Dermis blood vessel endothelial cell (primary cell): ENCODE results near the gene UCHL5. TPM values are rescaled to one million over a fixed set of nuclear protein-coding genes. Genes with fewer than 3 reads are reported as not detected.
A peak's percentile ranks its signal among the peaks of the same experiment; 100 is the strongest.

ENCODE experiments used
- DNase-seq: peaks from one replicate; pipeline ENCODE4 v3.0.0; 2010
- total RNA-seq: library from RNA; depleted of rRNA; stranded (reverse); fragments of >200 nt; gene quantifications from 2 replicates; pipeline ENCODE4 v1.2.3, GENCODE V29; 2014

UCHL5 gene, protein sequence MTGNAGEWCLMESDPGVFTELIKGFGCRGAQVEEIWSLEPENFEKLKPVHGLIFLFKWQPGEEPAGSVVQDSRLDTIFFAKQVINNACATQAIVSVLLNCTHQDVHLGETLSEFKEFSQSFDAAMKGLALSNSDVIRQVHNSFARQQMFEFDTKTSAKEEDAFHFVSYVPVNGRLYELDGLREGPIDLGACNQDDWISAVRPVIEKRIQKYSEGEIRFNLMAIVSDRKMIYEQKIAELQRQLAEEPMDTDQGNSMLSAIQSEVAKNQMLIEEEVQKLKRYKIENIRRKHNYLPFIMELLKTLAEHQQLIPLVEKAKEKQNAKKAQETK
- 21.8 and 53.8 TPM in 2 replicates for total RNA-seq

DNA sequence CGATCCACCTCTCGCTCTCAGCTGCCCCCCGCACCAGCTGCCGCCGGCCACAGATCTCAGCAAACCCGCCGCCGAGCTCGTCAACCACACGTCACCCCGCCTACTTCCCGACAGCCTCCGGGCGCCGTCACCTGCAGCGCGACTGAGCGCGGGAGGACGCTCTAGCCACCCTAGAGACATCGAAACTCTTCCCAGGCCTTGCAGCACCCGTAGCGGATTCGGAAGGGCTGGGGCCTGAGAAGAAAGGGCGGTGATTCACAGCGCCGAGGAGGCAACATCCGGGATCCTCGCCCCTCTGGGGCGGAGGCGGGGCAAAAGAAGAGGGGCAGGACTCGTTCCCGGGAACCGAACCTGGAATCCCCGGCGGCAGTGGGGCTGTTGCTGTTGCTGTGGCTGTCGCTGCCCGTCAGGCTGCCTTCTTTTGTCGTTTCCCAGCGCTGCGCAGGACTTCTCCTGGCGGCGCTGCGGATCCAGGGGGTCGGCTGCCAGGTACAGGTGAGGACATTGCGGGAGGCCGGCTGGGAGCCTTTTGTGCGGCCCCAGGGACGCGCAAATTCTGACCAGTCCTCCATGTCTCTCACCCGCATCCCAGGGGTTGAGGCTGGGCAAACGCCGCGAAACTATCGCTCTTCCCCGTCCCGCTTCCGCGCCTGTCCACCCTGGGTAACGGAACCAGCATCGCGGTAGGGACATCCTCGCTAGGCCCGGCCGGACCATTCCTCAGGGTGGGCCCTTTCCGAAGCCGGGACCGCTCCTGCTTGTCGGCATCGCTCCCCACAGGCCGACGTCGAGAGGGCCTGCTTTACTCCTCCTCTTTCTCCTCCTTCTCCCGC, at the start of gene UCHL5, which contains the start of gene RO60:
Gene UCHL5 (minus strand): TSS at position 79 of the 833 bp plus-strand sequence. CDS start 100 bp downstream, outside the sequence.
Gene RO60 (plus strand): TSS at position 331 of the 833 bp plus-strand sequence. CDS start 9,443 bp downstream, outside the sequence.
- DNase-seq = peak; percentile 99

DNA sequence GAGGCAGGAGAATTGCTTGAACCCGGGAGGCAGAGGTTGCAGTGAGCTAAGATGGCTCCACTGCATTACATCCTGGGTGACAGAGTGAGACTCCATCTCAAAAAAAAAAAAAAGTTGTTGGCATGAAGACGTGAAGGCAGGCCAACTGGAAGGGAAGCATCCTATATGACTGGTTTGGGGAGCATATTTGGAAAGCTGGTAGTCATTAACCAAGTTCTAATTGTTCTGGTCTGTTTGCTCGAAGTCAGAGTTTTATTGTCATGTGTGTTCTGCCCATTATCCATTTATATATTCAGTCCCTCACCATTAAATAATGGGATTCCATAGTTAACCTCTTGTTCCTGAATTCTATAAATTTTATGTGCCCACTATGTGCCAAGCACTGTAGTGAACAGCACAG, 49.3 kb upstream of the UCHL5 start:
- DNase-seq = no peak

DNA sequence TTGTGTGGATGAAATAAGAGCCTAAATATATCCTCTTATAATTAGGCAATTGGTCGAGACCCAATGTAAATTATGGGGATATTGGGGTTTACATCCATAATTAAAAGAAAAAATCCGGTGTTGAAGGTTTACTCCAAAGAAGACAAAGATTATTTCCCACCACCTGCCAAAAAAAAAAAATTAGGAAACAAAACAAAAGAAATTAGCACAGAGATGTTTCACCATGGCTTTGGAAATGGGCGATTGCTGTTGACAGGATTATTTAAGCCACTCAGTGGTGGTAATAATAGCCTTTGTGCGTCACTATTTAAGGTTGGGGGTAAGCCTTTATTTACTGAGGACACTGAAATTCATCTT, 46.6 kb upstream of the UCHL5 start:
- DNase-seq = peak; percentile 5

DNA sequence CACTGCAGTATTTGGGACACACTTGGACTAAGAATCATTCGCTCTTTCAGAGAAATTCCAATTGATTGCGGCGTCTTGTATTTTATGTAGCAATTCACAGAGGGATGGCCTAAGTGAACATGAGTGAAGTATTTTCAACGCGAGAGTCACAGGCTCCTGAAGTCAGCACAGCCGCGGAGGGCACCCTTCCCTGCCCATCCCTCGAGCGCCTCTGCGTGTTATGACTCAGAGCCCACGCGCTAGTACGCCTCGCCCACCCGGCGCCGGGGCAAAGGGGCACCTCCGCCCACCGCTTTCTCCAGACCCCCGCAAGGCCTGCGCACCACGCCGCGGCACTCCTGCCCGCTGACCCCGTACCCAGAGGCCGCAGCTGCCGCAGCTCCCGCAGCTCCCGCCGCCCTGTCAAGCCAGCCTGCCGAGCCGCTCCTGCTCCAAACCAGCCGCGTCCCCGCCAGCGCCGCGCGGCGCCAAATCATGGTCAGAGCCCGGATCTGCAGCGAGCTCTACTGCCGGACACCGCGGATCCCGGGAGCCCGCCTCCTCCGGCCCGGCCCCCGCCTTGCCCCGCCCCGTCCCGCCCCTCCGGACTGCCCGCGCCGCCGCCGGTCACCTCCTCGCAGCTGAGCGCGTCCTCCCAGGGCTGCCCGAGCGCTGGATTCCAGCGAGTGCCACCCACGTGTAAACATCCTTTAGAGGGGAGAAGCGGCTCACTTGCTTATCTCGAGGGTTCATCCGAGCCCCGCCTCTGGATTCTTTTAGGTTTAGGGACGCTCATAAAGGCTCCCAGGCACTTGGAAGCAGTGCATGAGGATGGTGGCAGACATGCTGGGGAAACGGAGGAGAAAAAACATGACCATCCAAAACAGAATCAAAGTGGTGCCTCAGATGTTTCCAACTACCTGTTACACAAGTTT, 46.0 kb upstream of the UCHL5 start, which contains the start of gene GLRX2:
Gene GLRX2 (minus strand): TSS at position 508 of the 914 bp plus-strand sequence. CDS start 32 bp downstream, at position 476.
- DNase-seq = peak; percentile 90

DNA sequence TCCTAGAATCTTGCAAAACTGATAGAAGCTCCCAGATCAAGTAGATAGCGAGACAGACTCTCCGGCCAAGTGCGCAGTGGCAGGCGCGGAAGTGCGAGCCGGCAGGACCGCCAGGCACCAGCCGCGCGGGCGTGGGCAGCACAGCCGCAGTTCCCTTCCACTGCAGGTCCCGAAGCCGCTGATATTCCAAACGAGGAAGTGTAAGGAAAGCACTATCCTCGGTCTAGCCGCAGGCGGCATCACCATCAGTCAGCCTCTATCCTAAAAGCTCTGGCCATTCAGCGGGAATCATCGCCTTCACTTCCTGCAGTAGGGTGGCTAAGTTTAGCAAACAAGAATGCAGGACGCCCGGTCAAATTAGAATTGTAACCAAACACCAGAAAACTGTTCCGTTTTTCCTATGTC, 45.3 kb upstream of the UCHL5 start:
- DNase-seq = peak; percentile 63

DNA sequence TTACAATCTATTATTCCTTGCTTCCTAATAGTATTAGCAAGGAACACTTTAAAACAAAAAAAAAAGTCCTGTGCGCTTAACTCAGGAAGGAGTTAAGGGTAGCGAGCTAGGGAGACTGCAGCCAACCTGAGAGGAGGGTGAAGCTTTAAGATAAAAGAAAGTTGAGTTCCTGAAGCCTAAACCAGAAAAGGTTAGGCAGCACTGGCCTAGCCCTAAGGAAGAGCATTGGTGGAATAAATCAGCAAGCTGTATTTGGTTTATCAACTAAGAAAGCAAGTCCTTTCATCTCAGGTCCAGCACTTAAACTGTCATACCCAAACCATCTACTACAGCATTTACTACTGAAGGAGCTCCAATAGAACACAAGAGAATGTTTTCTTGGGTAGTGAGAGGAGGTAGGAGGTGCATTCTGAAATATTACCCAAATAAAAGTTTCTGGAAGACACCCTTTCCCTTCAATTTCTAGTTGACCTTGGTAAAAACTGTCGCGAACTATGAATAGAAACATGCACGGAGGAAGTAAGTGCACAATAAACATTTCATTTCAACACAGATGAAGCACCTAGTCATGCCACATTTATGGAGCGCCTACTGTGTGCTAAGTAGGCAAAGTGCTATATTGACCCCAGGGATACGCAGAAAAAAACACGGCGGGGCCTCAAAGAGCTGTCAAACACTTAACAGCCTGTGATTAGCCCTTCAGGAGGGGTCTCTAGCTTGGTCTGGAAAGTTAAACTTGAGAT, 44.8 kb upstream of the UCHL5 start:
- DNase-seq = peak; percentile 13

DNA sequence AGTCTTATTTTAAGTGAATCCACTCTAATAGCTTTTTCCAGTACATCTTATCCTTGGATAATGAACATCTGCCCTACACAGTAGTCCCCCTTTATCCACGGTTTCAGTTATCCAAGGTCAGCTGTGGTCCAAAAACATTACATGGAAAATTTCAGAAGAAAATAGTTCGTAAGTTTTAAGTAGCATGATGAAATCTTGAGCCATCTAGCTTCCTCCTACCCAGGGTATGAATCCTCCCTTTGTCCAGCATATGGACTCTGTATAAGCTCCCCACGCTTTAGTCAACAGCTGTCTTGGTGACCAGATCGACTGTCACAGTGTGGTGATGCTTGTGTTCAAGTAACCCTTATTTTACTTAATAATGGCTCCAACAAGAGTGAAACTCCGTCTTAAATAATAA, 43.5 kb upstream of the UCHL5 start:
- DNase-seq = no peak

DNA sequence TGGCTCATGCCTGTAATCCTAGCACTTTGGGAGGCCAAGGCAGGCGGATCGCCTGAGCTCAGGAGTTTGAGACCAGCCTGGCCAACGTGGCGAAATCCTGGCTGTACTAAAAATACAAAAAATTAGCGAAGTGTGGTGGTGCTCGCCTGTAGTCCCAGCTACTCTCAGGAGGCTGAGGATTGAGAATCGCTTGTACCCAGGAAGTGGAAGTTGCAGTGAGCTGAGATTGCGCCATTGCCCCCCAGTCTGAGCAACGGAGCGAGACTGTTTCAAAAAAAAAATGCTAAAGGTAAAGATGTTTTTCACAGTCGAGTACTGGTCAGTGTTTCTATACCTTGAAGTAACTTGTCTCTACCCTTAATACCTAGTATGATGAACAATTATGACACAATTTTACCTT, 35.0 kb upstream of the UCHL5 start:
- DNase-seq = no peak

DNA sequence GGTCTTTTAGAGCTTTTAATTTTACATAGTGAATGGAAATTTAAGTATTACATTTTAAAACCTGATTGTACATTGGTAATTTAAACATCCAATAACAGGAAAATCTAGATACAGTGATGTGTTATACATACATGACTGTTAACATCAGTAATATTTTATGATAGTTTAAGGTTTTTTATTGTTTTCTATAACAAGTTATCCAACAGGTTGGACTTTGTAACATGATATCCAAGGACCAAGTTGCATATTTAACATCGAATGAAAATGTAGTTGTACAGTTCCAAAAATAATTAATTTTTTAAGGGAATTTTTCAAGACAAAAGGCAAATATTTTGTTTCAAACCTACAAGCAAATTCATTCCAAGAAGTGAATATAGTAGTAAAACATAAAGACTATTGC, 31.7 kb upstream of the UCHL5 start:
- no peak for DNase-seq

DNA sequence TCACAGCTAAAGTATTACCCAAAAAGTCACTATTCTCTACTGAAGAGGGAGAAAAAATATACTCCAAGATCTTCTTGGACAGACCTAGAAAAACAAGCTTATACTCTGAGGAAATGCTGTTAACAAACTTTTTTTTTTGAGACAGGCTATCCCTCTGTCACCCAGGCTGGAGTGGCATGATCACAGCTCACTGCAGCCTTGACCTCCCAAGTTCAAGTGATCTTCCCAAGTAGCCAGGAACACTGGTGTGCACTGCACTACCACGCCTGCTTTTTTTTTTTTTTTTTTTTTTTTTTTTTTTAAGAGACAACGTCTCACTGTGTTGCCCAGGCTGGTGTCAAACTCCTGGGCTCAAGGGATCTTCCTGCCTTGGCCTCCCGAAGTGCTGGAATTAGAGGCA, 28.7 kb upstream of the UCHL5 start:
- no peak for DNase-seq

DNA sequence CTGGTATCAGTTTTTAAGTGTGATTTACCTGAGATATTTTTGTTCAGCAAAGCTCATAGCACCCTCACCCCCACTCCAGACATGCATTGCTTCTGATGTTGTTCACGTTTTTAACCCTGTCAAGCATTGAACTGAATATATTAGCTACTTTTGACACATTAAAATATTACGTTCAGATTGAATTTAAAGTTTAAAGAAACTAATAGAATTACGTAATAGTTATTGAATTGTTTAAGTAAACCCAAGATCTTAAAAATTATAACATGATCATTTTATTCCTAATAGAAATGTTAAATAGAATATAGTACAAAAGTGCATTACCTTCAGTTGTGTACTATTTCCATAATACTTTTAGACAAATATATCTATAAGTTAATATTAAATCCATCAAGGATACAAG, 27.2 kb upstream of the UCHL5 start:
- no peak for DNase-seq

DNA sequence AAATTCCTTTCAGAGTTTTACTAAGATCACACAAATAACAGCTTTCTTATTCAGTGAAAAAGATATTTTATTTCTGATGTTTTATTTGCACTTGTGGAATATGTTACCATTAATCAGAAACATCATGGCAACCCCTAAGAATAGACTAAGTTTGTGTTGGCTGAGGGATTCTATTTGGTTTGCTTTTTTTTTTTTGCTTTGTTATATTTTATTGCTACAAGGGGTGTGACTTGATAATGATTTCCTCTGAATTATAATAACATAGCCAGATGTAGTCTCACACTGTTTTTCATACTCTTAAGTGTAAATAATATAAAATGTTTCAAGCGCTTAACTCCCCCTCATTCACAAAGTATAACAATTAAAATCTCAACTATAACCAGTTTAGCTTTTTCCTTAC, 26.1 kb upstream of the UCHL5 start:
- DNase-seq = peak; percentile 4

DNA sequence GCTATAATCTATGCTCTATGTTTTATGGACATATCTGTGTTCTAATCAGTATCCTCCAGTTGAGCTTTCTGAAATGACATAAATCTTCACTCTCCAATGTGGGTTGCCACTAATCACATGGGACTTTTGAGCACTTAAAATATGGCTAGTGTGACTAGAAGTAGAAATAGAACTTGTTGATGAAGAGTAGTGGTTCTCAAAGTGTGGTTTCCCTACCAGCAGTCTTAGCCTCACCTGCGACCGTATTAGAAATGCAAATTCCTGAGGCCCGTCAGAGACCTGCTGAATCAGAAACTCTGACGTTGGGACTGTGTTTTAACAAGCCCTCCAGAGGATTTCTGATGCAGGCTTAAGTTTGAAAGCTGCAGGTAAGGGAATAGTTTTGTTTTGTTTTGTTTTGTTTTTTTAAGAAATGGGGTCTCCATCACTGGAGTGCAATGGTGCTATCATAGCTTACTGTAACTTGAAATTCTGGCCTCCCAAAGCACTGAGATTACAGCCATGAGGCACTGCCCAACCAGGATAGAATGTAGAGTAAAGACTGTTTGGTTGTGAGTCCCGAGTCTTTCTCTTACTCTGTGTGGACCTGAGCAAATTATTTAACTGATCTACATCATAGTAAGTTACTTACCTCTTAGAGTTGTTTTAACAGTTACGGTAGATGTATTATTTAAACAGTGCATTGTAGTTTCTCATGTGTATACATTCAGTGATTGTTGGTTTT, 24.4 kb upstream of the UCHL5 start:
- DNase-seq = no peak

DNA sequence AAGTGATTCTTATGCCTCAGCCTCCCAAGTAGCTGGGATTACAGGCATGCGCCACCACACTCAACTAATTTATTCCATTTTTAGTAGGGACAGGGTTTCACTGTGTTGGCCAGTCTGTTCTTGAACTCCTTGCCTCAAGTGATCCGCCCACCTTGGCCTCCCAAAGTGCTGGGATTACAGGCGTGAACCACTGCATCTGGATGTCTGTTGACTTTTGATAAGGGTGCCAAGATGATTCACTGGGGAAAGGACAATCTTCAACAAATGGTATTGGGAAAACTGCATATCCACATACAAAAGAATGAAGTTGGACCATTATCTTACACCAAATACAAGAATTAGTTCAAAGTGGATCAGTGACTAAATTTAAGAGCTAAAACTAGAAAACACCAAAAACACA, 20.0 kb upstream of the UCHL5 start:
- DNase-seq = no peak

DNA sequence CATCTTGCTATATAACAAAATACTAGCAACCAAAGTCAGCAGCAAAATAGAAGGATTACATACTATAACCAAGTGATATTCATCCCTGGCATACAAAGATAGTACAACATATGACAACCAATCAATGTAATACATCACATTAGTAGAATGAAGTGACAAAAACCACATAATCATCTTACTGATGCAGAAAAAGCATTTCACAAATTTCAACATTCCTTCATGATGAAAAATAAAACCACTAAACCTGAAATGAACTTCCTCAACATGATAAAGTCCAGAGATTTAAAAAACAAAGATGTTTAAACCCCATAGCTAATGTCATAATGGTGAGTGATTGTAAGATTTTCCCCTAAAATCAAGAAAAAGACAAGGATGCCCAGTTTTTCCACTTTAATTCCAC, 18.8 kb upstream of the UCHL5 start:
- DNase-seq = no peak

DNA sequence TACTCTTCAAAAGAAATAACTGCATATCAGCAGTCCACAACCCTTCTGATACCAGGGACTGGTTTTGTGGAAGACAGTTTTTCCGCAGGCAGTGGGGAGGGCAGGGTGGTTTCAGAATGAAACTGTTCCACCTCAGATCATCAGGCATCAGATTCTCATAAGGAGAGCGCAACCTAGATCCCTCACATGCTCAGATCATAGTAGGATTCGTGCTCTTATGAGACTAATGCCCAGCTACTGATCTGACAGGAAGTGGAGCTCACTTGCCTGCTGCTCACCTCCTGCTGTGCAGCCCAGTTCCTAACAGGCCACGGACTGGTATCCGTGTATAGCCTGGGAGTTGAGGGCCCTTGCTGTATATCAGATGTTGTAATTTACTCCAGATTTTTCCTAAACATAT, 11.8 kb upstream of the UCHL5 start:
- peak; percentile 20 for DNase-seq

DNA sequence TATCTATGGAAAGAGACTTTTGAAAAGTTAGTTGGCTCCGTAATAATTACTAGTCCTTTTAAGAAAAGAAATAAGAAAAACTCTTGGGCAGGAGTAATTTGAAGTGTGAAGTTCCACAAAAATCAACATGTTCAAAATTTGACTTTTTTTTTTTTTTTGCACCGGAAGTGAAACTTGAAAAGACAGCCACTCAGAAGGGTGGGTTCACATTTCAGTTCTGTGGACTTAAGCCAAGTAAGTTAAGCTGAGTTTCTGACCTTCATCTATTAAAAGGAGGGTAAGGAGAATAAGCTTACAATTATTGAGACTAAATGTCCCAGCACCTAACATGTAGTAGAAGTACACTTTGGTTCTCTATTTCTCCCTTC, 11.2 kb upstream of the UCHL5 start:
- DNase-seq = peak; percentile 9

DNA sequence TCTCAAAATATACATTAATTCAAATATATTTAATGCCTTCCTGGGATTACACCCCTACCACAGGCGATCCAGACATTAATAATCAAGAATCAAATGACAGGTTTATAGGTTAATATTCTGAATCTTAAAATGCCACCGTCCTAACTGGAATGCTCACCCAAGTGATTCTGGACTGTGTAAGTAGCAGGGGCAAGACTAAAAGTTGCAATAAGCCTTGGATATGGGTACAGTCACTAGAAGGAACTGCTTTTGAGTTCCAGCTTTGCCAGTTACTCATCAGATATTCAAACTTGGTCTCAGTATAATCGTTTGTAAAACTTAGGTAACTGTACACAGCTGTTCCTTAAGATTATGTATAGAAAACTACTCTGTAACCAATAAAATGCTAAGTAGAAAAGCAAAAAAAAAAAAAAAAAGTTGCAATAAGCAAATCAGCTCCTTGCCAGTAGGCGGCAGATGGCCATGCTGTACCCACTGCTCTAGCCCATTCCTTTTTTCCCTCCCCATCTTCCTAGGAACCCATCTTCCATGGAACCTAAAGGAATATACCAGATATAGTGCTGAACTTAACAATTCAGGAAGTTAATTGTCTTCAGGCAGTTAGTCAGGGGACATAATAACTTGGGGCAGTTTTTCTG, 10.7 kb upstream of the UCHL5 start:
- DNase-seq = peak; percentile 26

DNA sequence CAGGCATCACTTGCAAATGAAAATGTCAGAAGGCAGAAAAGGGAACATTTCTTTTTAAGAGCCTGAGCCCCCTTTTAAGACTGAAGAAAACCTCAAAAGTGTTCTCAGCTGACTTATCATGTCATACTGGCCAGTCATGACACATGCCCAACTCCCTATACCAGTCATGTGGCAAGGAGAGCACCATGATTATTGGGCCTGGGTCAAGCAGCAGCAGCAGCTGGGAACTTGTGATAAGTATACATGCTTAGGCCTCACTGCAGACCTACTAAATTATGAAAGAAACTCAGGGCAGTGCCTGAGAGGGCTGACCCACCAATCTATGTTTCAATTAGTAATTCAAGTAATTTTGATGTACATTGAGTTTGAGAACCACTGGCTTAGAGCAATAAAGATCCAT, 8.9 kb upstream of the UCHL5 start:
- DNase-seq = no peak

DNA sequence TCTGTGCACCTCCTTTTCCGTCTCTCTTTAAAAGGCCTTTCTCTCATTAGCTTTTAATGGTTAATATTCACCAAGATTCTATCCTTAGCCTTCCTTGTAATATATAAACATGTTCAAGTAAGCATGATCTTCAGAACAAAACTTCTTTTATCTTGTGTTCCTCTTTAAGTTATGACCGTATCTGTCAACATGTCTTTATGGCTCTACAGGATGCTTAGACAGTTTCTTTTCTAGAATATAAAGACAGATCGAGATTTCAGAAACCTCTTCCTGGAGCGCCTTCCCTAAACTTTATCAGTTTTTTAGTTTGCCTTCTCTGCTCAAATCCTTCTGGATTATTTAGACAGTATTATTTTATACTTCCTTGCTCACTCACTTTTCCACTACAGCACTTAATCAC, 7.4 kb upstream of the UCHL5 start:
- no peak for DNase-seq

DNA sequence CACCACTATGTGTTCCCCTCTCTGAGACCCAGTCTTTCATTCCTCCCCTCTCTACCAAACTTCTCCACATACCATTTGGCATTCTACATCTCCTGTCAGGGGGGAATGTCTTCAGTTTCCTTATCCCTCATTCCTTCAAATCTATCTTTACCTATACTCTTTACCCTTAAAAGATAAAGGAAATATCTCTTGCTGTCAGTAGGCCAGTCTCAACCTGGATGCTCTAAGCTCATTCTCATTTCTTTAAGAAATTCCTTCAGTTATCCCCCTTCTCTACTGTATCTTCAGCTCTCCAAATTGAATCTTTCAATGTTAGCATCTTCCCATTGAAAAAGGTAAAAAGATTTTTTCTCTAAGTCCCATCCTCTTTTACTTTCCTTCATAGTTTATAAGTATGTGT, 6.8 kb upstream of the UCHL5 start:
- DNase-seq = no peak
